Fibroblast of the conjunctiva (primary cell): Measurements from ENCODE around the gene NUDT9.
"Not testable (repeated sequence)": the region's sequence is repeated elsewhere in the genome, so short reads cannot be mapped to it uniquely, and the experiment has no call there.

ENCODE experiments used
- DNase-seq: peaks from one replicate; pipeline ENCODE4 v3.0.0-alpha.2; 2010; ENCODE audit warnings: low read depth

Gene NUDT9

GRCh38 chr4:87409420-87409939 lies 12.9 kb upstream of the NUDT9 start:
- no peak for DNase-seq

- no peak for DNase-seq
These were observed 12.2 kb upstream of the NUDT9 start for GRCh38 chr4:87410157-87410556.

- DNase-seq, result no peak
These were observed 11.7 kb upstream of the NUDT9 start for GRCh38 chr4:87410679-87411078.

DNA sequence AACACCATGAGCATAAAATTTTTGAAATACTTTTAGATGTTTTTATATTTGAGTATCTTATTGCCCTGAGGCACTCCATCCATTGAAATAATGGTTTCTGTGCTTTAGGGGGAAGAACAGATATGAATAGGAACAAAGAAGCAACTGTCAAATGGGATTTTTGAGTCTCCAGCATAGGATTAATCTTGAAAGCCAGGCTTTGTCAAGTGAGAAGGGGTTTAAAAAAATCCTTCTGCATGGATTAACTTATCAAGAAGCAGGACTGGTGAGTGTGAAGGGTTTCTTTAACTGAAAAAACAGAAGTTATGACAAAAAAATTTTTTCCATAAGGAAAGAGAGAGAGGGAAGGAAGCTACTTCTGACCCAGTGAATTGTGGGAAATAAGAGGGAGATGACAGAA lies 7.6 kb upstream of the NUDT9 start:
- no peak for DNase-seq

- DNase-seq, result no peak
These were observed 5.4 kb upstream of the NUDT9 start for GRCh38 chr4:87416965-87417364.

DNA sequence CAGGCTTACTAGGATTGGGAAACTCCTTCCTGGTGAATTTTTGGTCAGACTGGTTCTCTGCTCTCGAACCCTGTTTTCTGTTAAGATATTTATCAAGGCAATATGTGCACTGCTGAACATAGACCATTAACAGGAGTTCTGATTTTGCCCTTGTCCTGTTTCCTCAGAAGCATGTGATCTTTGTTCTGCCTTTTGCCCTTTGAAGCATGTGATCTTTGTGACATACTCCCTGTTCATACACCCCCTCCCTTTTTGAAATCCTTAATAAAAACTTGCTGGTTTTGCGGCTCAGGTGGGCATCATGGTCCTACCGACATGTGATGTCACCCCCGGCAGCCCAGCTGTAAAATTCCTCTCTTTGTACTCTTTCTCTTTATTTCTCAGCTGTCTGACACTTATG lies 4.0 kb upstream of the NUDT9 start:
- not testable (repeated sequence) for DNase-seq

DNA sequence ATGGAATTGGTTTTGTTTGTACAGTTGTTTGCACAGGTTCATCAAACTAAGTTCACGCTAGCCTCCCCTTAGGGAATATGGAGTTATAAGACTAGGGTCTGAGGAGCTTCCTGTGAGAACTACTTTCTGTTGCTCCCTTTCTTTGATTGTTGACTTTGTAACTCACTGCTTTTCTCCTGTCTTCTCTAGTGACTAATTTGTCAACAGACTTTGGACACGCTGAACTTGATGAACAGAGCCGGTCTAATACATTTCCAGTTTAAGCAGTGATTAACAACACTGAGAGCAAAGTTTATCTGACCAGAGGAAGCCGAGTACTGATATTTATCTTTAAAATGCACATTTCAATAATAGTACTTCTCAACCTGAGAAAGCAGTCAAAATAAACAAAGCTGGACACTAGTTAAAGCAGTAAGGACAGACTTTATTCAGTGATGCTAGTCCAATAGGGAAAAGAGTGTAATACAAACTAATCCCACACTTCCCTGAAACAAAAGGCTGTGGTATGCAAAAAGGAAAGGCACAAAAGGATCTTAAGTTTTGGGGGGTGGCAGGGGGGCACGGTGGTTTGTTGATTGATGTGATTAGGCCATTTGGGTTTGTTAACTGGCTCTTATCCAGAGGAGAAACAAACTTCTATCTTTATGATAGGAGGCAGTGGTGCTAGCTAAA lies 2.7 kb upstream of the NUDT9 start:
- DNase-seq, result no peak

DNA sequence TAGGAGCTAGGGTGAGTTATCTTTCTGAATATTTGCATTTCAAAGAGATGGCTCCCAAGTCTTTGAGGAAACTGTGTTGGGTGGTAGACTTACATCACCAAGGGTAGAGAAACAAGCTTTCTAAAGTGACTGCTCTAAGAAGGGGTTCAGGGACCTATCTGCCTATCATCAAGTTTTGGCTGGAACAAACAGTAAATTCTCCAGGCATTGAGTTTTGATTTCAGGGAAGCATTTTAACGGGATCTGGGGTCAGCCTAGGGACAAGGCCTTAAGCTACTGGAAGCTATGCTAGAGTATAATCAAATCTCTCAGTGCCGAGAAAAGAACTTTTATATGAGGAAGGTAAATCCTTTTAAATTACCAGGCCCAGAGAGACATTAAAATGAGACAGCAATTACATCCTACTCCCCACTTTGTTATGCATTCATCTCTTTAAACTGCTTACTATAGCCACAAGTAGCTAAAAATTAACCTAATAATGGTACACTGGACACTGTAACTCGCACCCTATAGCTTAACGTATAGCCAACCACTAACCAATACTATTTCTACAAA lies 2.0 kb upstream of the NUDT9 start:
- no peak for DNase-seq

DNA sequence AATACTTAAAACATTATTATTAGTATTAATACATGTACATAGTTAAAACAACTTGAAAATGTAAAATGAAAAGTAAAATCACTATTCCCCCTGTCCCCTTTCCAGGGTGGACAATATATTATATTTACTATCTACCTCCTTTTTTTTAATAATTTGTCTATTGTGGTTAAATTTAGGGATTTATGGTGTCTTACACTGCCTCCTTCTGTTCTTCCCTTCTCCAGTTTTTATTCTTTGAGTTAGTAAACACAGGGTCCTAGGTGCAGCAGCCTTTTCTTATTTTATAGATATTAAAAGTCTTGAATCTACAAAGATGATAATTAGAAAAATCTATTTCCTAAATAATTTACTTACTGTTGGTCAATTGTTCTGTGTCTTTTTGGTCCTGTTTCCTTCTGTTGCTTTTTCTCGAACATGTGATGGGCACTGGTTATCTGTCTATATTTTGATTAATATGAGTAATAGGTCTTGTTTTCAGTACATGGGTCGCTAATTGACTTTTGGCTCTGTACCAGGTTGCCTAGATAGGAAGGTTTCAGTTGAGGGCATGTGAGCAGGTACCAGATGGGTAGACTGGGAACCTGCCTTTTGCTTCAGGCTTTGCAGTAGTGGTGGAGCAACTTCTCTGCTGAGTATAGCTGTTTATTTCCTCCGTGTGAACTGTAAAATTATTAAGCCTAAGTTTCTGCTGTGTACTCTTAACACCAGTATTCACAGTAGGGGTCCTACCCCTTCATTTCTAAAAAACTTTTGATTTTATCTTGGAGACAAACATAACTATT lies 1.1 kb downstream of the NUDT9 start:
- no peak for DNase-seq

DNA sequence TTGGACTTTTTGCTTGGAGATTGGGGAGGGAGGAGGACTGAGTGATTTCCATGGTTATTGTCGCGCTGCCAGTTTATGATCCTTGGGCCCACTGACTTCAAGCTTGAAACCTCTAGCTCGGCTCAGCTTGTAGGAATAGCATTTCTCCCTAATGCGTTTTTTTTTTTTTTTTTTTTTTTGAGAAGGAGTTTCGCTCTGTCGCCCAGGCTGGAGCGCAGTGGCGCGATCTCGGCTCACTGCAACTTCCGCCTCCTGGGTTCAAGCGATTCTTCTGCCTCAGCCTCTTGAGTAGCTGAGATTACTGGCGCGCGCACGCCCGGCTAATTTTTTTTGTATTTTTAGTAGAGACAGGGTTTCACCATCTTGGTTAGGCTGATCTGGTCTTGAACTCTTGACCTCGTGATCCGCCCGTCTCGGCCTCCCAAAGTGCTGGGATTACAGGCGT lies 1.7 kb downstream of the NUDT9 start:
- DNase-seq, result not testable (repeated sequence)

DNA sequence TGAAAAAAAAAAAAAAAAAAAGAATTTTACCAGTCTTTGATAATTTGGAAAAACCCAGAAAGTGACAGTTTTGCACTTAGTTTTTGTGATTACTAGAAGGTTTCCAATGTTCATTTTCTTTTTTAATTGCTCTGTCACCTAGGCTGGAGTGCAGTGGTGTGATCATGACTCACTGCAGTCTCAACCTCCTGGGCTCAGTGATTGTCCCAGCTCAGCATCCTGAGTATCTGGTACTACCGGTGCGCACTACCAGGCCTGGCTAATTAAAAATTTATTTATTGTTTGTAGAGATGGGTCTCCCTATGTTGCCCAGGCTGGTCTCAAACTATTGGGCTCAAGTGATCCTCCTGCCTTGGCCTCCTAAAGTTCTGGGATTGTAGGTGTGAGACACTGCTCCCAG lies 3.3 kb downstream of the NUDT9 start:
- no peak for DNase-seq

GRCh38 chr4:87426865-87427517 lies 4.6 kb downstream of the NUDT9 start:
- DNase-seq, result no peak

DNA sequence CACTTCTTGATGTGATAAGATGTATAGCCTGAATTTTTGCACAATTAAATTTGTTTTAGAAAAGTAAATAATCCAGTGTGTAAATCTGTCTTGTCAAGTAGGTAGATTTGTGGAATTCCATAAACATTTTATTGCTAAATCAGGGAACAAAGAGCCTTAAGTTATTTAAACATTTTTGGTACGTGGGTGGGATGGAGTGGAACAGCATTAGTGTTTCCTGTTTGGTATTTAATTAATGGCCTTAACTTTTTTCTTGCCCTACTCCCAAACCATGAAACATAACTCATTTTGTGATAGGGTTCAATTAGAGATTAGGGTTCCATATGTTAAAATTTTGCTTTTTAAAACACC lies 5.1 kb downstream of the NUDT9 start:
- no peak for DNase-seq

- no peak for DNase-seq
These were observed 6.6 kb downstream of the NUDT9 start for GRCh38 chr4:87428979-87429378.

DNA sequence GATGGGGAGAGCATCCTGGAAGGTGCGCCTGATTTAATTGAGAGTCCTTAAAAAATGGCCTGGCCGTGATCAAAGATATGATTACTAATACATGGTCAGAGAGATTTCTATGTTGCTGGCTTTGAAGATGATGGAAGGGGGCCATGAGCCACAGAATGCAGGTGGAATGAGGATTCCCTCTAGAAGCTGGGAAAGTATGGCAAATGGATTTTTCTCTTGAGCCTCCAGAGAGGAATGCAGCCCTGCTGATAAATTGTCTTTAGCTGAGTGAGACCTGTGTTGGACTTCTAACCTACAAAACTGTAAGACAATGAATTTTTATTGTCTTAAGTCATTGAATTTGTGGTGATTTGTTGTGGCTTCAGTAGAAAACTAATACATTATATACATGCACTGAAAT lies 7.7 kb downstream of the NUDT9 start:
- DNase-seq, result no peak

- no peak for DNase-seq
These were observed 11.0 kb downstream of the NUDT9 start for GRCh38 chr4:87433342-87433741.

GRCh38 chr4:87442889-87443288 lies 20.5 kb downstream of the NUDT9 start:
- no peak for DNase-seq

GRCh38 chr4:87444741-87445140 lies 22.4 kb downstream of the NUDT9 start:
- DNase-seq, result no peak

DNA sequence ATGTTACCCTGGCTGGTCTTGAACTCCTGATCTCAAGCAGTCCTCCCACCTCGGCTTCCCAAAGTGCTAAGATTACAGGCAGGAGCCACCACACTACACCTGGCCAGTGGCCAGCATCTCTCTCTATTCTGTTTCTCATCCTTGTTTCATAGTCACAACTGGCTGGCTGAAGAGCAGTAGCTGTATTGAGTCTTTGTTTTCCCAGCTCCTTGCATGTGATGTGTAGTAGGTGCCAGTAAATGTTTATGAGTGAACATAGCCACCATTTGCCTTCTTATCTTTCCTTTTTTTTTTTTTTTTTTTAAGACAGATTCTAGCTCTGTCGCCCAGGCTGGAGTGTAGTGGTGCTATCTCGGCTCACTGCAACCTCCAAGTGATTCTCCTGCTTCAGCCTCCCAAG lies 23.6 kb downstream of the NUDT9 start:
- no peak for DNase-seq

DNA sequence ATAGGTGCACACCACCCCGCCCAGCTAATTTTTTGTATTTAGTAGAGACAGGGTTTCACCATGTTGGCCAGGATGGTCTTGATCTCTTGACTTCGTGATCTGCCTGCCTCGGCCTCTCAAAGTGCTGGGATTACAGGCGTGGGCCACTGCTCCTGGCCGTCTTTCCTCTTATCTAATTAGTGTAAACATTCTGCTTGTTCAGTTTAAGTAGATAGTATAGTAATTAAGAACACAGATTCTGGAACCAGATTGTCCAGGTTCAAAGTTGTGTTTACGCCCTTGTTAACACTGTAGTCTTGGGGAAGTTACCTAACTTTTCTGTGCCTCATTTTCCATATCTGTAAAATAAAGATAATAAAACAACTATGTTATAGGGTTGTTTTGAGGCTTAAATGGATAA lies 24.0 kb downstream of the NUDT9 start:
- DNase-seq, result not testable (repeated sequence)

- DNase-seq, result no peak
These were observed 29.2 kb downstream of the NUDT9 start for GRCh38 chr4:87451537-87451936.

DNA sequence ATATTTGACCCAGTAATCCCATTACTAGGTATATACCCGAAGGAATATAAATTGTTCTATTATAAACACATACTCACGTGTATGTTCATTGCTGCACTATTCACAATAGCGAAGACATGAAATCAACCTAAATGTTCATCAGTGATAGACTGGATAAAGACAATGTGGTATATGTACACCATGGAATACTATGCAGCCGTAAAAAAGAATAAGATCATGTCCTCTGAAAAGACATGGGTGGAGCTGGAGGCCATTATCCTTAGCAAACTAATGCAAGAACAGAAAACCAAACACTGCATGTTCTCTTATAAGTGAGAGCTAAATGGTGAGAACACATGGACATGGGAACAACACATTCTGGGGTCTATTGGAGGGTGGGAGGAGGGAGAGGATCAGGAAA lies 36.5 kb downstream of the NUDT9 start:
- DNase-seq, result no peak

DNA sequence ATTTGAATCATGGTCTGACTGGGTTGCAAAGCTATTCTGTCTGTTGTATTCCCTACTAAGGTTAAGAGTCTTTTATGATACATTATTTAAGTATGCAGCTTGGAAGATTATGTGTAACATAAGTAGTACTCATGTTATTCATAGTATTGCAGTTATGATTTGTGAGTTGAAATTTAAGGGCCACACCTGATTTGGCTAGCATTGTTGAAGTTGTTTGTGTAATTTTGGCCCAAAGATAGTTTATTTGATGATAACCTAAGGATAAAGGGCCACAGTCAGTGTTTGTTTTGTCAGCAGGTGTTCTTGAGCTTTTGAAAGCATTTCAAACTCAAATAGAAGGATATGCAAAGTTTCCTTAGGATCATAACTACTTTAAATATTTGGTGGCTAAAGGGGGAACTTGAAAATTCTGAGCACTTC lies 38.9 kb downstream of the NUDT9 start:
- DNase-seq, result no peak
